Adrenal gland (tissue), 12 donors: ENCODE data around the gene FYN. TPM values are rescaled to one million over a fixed set of nuclear protein-coding genes. Genes with fewer than 3 reads are reported as not detected.

Experiments used
- DNase-seq, 7 donors: peaks; one replicate each; pipeline ENCODE4 v3.0.0-alpha.2; 2019 to 2020
- H3K27ac ChIP-seq, 5 donors: fragments of 200-600 bp; sonication (generic) in 4 of 5; 1 replicate in 3 of 5; 2 replicates in 2 of 5; pipeline versions ENCODE4 v1.5.1 to v1.8.0; 2016 to 2020; ENCODE audit warnings: mild to moderate bottlenecking in 1 of 5
- H3K27me3 ChIP-seq: fragments of 200-600 bp; 2 replicates; pipeline ENCODE4 v1.8.0; 2021
- H3K36me3 ChIP-seq, 2 donors: fragments of 200-600 bp; replicated peaks in 1 of 2; 1 replicate in 1 of 2; 2 replicates in 1 of 2; pipeline versions ENCODE4 v1.5.1 to v1.8.0; 2018 to 2022
- H3K4me1 ChIP-seq, 2 donors: fragments of 200-600 bp; replicated peaks in 1 of 2; 1 replicate in 1 of 2; 2 replicates in 1 of 2; pipeline versions ENCODE4 v1.5.1 to v1.8.0; 2018 to 2021
- H3K4me3 ChIP-seq, 4 donors: fragments of 200-600 bp; sonication (generic) in 3 of 4; one replicate each; pipeline ENCODE4 v1.5.1; 2016 to 2018
- H3K9me3 ChIP-seq, 3 donors: fragments of 200-600 bp; sonication (generic) in 1 of 3; replicated peaks in 1 of 3; 1 replicate in 2 of 3; 2 replicates in 1 of 3; pipeline versions ENCODE4 v1.5.1 to v1.8.0; 2016 to 2021
- CTCF ChIP-seq, 6 experiments: fragments of 450-650 bp in 4 of 6; fragments of 200-600 bp in 2 of 6; sonication (generic) in 1 of 6; IDR thresholded peaks; 1 replicate in 5 of 6; 2 replicates in 1 of 6; pipeline versions ENCODE4 v1.5.1 to v1.8.0; 2016 to 2021; ENCODE audit warnings: antibody characterized with exemption in 6 of 6, mild to moderate bottlenecking in 2 of 6, moderate library complexity in 1 of 6
- POLR2A ChIP-seq, 2 donors: fragments of 450-650 bp; IDR thresholded peaks; one replicate each; pipeline ENCODE4 v1.6.1; 2017; ENCODE audit warnings: antibody characterized with exemption in 2 of 2, mild to moderate bottlenecking in 2 of 2, moderate library complexity in 1 of 2
- WGBS, 4 donors: extraction: QIAGEN DNeasy Blood & Tissue Kit in 2 of 4; methylation state at CpG; one replicate each; pipeline versions ENCODE4 v1.1.5 to v1.1.7; 2013 to 2017; 5-methylcytosine and 5-hydroxymethylcytosine counted together
- intact Hi-C, 2 donors: fragments of 100-400 bp; cut with DNase I; formaldehyde crosslinking; loops; one replicate each; pipeline versions ENCODE4 v1.14.1 to v1.15.0; 2022 to 2023
- polyA plus RNA-seq, 3 donors: library from polyadenylated mRNA; stranded (reverse); fragments of 200-250 nt in 2 of 3; fragments of 350-450 nt in 1 of 3; fragmentation: Illumina TruSeq in 1 of 3; extraction: RNeasy Lipid Tissue Mini Kit (QIAGEN cat#74804) in 1 of 3; gene quantifications; one replicate each; pipeline ENCODE4 v1.2.3, GENCODE V29; 2013 to 2014
- total RNA-seq, 9 donors: library from RNA; depleted of rRNA in 4 of 9; stranded (reverse); fragments of >200 nt in 4 of 9; fragments of 120-200 nt in 1 of 9; fragmentation: NEBNext Ultra II Directional in 1 of 9; extraction: Animal tissue kit (Norgen Biotek cat#: 25700) in 1 of 9; gene quantifications; one replicate each; pipeline versions ENCODE4 v1.1.0 to v1.2.4, GENCODE V29; 2013 to 2023
- donor health status: healthy with polysubstance abuse.
- donor health status: Bipolar disorder and iron deficiency.
- donor health status: DM: yes; HTN: yes; CAD: no.
- donor health status: DM: no; HTN: no; CAD: no.
- donor health status: DM: no; HTN: no; CAD: no.
- donor health status: DM: yes; HTN: yes; CAD: no.

Gene FYN
- total and polyA plus RNA-seq, 12 donors: 10.7 to 36.5 (median 19.8) TPM

GRCh38 chr6:111718990-111719389 is 154.3 kb downstream of the FYN start:
- H3K27me3 ChIP-seq: no peaks in the 10 kb centered on the region
- no peak for TF ChIP-seq POLR2A (IDR thresholded peaks at IDR 0.05)
- no peak for TF ChIP-seq CTCF (IDR thresholded peaks at IDR 0.05)
- no peak for DNase-seq
- H3K4me1 ChIP-seq: peaks cover 0 to 11% of the 10 kb centered on the region in 2 donors
- intact Hi-C loops: loop anchor here in 1 of 2 donors (10.0 kb wide), 1 partner anchor 156 kb away; the partner anchor contains the start of gene FYN
- no peaks in the 10 kb centered on the region for H3K9me3 ChIP-seq
- no peak overlapping the region for H3K27ac ChIP-seq
- WGBS, 4 donors: 78 to 86% (median 84%) methylated on average over 3 of the region's 3 CpGs
- H3K4me3 ChIP-seq: no peak overlapping the region
- H3K36me3 ChIP-seq: no peaks in the 10 kb centered on the region

GRCh38 chr6:111718326-111718725 is 154.9 kb downstream of the FYN start:
- H3K9me3 ChIP-seq: no peaks in the 10 kb centered on the region
- no peak for DNase-seq
- H3K27me3 ChIP-seq: no peaks in the 10 kb centered on the region
- no peaks in the 10 kb centered on the region for H3K36me3 ChIP-seq
- TF ChIP-seq POLR2A (IDR thresholded peaks at IDR 0.05) (no peak), CTCF (IDR thresholded peaks at IDR 0.05) (no peak)
- no peak overlapping the region for H3K4me3 ChIP-seq
- intact Hi-C loops: loop anchor here in 1 of 2 donors (10.0 kb wide), 1 partner anchor 156 kb away; the partner anchor contains the start of gene FYN
- H3K27ac ChIP-seq: no peak overlapping the region
- 73 to 93% (median 82%) methylated on average over 3 of the region's 3 CpGs for WGBS, 4 donors
- peaks cover 0 to 11% of the 10 kb centered on the region in 2 donors for H3K4me1 ChIP-seq

- Histone ChIP-seq H3K4me1 (peaks cover 0 to 8% of the 10 kb centered on the region in 2 donors), H3K9me3 (no peaks in the 10 kb centered on the region), H3K27ac (no peak overlapping the region), H3K36me3 (no peaks in the 10 kb centered on the region), H3K4me3 (no peak overlapping the region), H3K27me3 (no peaks in the 10 kb centered on the region)
- intact Hi-C loops: loop anchor here in 1 of 2 donors (10.0 kb wide), 1 partner anchor 157 kb away; the partner anchor contains the start of gene FYN
- TF ChIP-seq CTCF (IDR thresholded peaks at IDR 0.05): no peak
- TF ChIP-seq POLR2A (IDR thresholded peaks at IDR 0.05): no peak
- 83 to 89% (median 86%) methylated on average over 4 of the region's 4 CpGs for WGBS, 4 donors
- DNase-seq: no peak
Observed at GRCh38 chr6:111717621-111718020, 155.6 kb downstream of the FYN start.

GRCh38 chr6:111716325-111716724 is 156.9 kb downstream of the FYN start:
- Histone ChIP-seq H3K4me1 (no peaks in the 10 kb centered on the region), H3K4me3 (no peak overlapping the region), H3K27ac (no peak overlapping the region), H3K36me3 (no peaks in the 10 kb centered on the region), H3K9me3 (no peaks in the 10 kb centered on the region), H3K27me3 (no peaks in the 10 kb centered on the region)
- DNase-seq: no peak
- 61 to 89% (median 82%) methylated on average over 3 of the region's 3 CpGs for WGBS, 4 donors
- intact Hi-C loops: loop anchor here in 1 of 2 donors (10.0 kb wide), 1 partner anchor 158 kb away; the partner anchor contains the start of gene FYN
- no peak for TF ChIP-seq POLR2A (IDR thresholded peaks at IDR 0.05)
- no peak for TF ChIP-seq CTCF (IDR thresholded peaks at IDR 0.05)
